AG04450 (cell line): ENCODE results near the gene PCDHB7. TPM values are rescaled to one million over a fixed set of nuclear protein-coding genes. Genes with fewer than 3 reads are reported as not detected.
"Not testable (repeated sequence)": the region's sequence is repeated elsewhere in the genome, so short reads cannot be mapped to it uniquely, and the experiment has no call there.

Experiments used
- CTCF ChIA-PET: fragments of 300-600, 350-600 bp; formaldehyde crosslinking; extraction: SDS; loops from one replicate; lab custom pipeline; 2022; ENCODE audit warnings: antibody characterized with exemption, inconsistent platforms; lab: Charles Lee
- POLR2A ChIA-PET: fragments of 350-600 bp; formaldehyde crosslinking; extraction: SDS; loops from one replicate; lab custom pipeline; 2021; ENCODE audit warnings: antibody characterized with exemption, inconsistent platforms; lab: Yijun Ruan, JAX
- DNase-seq: peaks from one replicate; pipeline ENCODE4 v3.0.0-alpha.2; 2011; ENCODE audit warnings: low read depth, low spot score
- H3K27ac ChIP-seq: one replicate; pipeline ENCODE4 v1.5.1; 2012; ENCODE audit warnings: low read depth, low read length, control low read depth
- H3K27me3 ChIP-seq: one replicate; pipeline ENCODE4 v1.6.0; 2012; ENCODE audit warnings: low read length; ENCODE audit not compliant: control insufficient read depth, insufficient read depth
- H3K4me3 ChIP-seq: 2 replicates; pipeline ENCODE4 v1.5.1; 2011; ENCODE audit warnings: mild to moderate bottlenecking, low read depth, low read length, control low read depth
- H3K9me3 ChIP-seq: 2 replicates; pipeline ENCODE4 v1.5.1; 2012; ENCODE audit warnings: low read length; ENCODE audit not compliant: control insufficient read depth, insufficient read depth
- polyA plus RNA-seq: library from polyadenylated mRNA; depleted of rRNA; stranded (reverse); fragments of >200 nt; gene quantifications from 2 replicates; pipeline ENCODE4 v1.2.3, GENCODE V29; 2011
- TF ChIP-seq, protein P1 (sequence below): IDR thresholded peaks from 2 replicates; pipeline ENCODE4 v1.5.1; 2011; ENCODE audit warnings: low read depth, low read length, control low read depth, inconsistent platforms

The PCDHB7 gene
- polyA plus RNA-seq, 1 experiment, result 0.62 TPM

DNA sequence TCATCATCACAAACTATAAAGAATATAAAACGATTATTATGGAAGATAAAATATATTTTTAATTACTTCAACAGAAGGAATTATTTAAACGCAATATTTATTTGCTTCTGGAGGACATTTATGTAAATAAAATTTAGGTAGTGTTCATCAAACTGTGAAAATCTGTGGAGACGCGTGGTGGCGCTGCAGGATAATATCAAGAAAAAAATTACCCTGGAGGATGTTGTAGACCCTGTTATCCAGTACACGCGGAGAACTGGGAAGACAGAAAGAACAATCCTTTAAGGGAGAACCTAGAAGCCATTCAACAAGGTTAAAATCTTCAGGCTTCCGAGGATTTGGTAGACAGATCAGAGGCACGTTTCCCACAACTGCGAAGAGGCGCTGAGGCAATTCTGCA is 36.0 kb downstream of the PCDHB7 start, which contains the start of gene PCDHB12:
Gene PCDHB12, plus strand, starts transcription at position 242 of the 400 bp plus-strand sequence. CDS start 189 bp downstream, outside the sequence.
- no peak for DNase-seq
- Histone ChIP-seq H3K27me3 (no peaks in the 10 kb centered on the region), H3K9me3 (peaks cover 18% of the 10 kb centered on the region), H3K4me3 (no peak within 1 kb of the TSS), H3K27ac (no peak within 1 kb of the TSS)
- CTCF ChIA-PET, result interaction anchor here (0.7 to 2.1 kb wide), 4 partner anchors 16 to 359 kb away, joined by 3 to 10 read pairs (median 4); partner anchors contain the start of gene PCDHB10
- POLR2A ChIA-PET, result no interaction called here
- TF ChIP-seq, protein P1, sequence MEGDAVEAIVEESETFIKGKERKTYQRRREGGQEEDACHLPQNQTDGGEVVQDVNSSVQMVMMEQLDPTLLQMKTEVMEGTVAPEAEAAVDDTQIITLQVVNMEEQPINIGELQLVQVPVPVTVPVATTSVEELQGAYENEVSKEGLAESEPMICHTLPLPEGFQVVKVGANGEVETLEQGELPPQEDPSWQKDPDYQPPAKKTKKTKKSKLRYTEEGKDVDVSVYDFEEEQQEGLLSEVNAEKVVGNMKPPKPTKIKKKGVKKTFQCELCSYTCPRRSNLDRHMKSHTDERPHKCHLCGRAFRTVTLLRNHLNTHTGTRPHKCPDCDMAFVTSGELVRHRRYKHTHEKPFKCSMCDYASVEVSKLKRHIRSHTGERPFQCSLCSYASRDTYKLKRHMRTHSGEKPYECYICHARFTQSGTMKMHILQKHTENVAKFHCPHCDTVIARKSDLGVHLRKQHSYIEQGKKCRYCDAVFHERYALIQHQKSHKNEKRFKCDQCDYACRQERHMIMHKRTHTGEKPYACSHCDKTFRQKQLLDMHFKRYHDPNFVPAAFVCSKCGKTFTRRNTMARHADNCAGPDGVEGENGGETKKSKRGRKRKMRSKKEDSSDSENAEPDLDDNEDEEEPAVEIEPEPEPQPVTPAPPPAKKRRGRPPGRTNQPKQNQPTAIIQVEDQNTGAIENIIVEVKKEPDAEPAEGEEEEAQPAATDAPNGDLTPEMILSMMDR, result no peak

DNA sequence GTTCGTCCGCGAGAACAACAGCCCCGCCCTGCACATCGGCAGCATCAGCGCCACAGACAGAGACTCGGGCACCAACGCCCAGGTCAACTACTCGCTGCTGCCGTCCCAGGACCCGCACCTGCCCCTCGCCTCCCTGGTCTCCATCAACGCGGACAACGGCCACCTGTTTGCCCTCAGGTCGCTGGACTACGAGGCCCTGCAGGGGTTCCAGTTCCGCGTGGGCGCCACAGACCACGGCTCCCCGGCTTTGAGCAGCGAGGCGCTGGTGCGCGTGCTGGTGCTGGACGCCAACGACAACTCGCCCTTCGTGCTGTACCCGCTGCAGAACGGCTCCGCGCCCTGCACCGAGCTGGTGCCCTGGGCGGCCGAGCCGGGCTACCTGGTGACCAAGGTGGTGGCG is 37.8 kb downstream of the PCDHB7 start:
- peaks cover 17% of the 10 kb centered on the region for H3K9me3 ChIP-seq
- DNase-seq, POLR2A ChIA-PET, H3K27ac ChIP-seq, H3K27me3 ChIP-seq, H3K4me3 ChIP-seq, CTCF ChIA-PET: not testable (repeated sequence)

DNA sequence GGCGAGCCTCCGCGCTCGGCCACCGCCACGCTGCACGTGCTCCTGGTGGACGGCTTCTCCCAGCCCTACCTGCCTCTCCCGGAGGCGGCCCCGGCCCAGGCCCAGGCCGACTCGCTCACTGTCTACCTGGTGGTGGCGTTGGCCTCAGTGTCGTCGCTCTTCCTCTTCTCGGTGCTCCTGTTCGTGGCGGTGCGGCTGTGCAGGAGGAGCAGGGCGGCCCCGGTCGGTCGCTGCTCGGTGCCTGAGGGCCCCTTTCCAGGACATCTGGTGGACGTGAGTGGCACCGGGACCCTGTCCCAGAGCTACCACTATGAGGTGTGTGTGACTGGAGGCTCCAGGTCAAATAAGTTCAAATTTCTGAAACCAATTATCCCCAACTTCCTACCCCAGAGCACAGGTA is 38.4 kb downstream of the PCDHB7 start:
- CTCF ChIA-PET, POLR2A ChIA-PET, H3K27me3 ChIP-seq, DNase-seq, H3K4me3 ChIP-seq, H3K27ac ChIP-seq: not testable (repeated sequence)
- H3K9me3 ChIP-seq, result peaks cover 21% of the 10 kb centered on the region

DNA sequence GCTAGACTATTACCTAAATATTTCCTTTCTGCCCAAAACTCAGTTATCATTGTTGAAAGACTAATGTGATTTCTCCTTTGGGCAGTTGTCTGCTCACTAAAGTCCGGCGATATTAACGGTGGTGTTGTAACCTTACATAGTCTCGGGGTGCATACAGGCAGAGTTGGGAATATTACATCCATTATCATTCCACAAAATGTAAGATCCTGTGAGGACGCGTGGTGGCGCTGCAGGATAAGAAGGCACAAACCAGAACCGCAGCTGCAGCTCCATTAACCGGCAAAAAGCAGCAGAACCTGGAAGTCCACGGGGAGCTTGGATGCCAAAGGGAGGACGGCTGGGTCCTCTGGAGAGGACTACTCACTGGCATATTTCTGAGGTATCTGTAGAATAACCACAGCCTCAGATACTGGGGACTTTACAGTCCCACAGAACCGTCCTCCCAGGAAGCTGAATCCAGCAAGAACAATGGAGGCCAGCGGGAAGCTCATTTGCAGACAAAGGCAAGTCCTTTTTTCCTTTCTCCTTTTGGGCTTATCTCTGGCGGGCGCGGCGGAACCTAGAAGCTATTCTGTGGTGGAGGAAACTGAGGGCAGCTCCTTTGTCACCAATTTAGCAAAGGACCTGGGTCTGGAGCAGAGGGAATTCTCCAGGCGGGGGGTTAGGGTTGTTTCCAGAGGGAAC is 41.4 kb downstream of the PCDHB7 start, which contains the start of gene PCDHB13:
Gene PCDHB13, plus strand, starts transcription at position 264 of the 684 bp plus-strand sequence. Its CDS starts 205 bp downstream, at position 469.
- H3K27me3 ChIP-seq, H3K4me3 ChIP-seq, POLR2A ChIA-PET, DNase-seq, H3K27ac ChIP-seq: not testable (repeated sequence)
- H3K9me3 ChIP-seq, result peaks cover 28% of the 10 kb centered on the region
- CTCF ChIA-PET, result interaction anchor here (0.8 kb wide), 1 partner anchor 354 kb away, joined by 3 read pairs; no protein-coding TSS in a partner anchor

DNA sequence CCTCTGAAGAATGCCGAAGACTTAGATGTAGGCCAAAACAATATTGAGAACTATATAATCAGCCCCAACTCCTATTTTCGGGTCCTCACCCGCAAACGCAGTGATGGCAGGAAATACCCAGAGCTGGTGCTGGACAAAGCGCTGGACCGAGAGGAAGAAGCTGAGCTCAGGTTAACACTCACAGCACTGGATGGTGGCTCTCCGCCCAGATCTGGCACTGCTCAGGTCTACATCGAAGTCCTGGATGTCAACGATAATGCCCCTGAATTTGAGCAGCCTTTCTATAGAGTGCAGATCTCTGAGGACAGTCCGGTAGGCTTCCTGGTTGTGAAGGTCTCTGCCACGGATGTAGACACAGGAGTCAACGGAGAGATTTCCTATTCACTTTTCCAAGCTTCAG is 42.1 kb downstream of the PCDHB7 start:
- CTCF ChIA-PET, H3K27ac ChIP-seq, DNase-seq, POLR2A ChIA-PET, H3K4me3 ChIP-seq, H3K27me3 ChIP-seq: not testable (repeated sequence)
- H3K9me3 ChIP-seq, result peaks cover 26% of the 10 kb centered on the region

DNA sequence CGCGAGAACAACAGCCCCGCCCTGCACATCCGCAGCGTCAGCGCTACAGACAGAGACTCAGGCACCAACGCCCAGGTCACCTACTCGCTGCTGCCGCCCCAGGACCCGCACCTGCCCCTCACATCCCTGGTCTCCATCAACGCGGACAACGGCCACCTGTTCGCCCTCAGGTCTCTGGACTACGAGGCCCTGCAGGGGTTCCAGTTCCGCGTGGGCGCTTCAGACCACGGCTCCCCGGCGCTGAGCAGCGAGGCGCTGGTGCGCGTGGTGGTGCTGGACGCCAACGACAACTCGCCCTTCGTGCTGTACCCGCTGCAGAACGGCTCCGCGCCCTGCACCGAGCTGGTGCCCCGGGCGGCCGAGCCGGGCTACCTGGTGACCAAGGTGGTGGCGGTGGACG is 43.1 kb downstream of the PCDHB7 start:
- H3K27me3 ChIP-seq, H3K27ac ChIP-seq, DNase-seq, POLR2A ChIA-PET, CTCF ChIA-PET, H3K4me3 ChIP-seq: not testable (repeated sequence)
- H3K9me3 ChIP-seq, result peaks cover 20% of the 10 kb centered on the region

DNA sequence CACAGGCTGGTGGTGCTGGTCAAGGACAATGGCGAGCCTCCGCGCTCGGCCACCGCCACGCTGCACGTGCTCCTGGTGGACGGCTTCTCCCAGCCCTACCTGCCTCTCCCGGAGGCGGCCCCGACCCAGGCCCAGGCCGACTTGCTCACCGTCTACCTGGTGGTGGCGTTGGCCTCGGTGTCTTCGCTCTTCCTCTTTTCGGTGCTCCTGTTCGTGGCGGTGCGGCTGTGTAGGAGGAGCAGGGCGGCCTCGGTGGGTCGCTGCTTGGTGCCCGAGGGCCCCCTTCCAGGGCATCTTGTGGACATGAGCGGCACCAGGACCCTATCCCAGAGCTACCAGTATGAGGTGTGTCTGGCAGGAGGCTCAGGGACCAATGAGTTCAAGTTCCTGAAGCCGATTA is 43.6 kb downstream of the PCDHB7 start:
- DNase-seq, CTCF ChIA-PET, H3K27me3 ChIP-seq, H3K4me3 ChIP-seq, POLR2A ChIA-PET, H3K27ac ChIP-seq: not testable (repeated sequence)
- H3K9me3 ChIP-seq, result peaks cover 16% of the 10 kb centered on the region
